OCI-LY3 (cell line): Measurements from ENCODE around the gene GYS2.
A peak's percentile ranks its signal among the peaks of the same experiment; 100 is the strongest.

Experiments
- CTCF ChIP-seq: fragments of 200-600, 300-600 bp; sonication (generic); IDR thresholded peaks from 2 replicates; pipeline ENCODE4 v1.5.1; 2014; ENCODE audit warnings: antibody characterized with exemption, low read length, low read depth
- EZH2phosphoT487 ChIP-seq: fragments of 200-600 bp; shearing (Covaris generic); IDR thresholded peaks from 2 replicates; pipeline ENCODE4 v1.6.1; 2018; ENCODE audit warnings: antibody characterized with exemption, mixed run types, low read depth

DNA sequence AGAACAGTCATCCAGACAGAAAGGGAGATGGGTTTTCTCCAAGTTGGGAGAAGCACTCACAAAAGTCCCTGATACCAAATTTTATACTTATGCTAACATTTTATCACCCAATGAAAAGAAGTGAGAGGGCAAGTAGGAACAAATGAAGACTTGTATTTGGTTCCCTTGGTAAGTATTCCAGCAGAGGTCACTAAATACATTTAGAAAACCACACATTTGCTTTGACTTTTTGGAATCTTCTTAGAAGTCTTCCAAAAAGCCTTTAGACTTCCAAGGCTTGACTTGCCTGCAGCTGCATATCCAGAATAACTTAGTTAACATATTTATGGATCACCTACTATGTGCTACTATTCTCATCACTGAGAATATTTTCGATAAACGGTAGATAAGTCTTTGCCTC lies 3.1 kb upstream of the GYS2 start:
- peak; percentile 52 for TF ChIP-seq CTCF
- no peak for TF ChIP-seq EZH2phosphoT487
